NCI-H2196 treated with DMSO at 0.1 percent for 48 hours (cell line): ENCODE measurements around the gene FAM219B.
"Not testable (repeated sequence)": the region's sequence is repeated elsewhere in the genome, so short reads cannot be mapped to it uniquely, and the experiment has no call there.

Source experiments
- DNase-seq: peaks from one replicate; lab custom pipeline; 2025; ENCODE audit not compliant: unreplicated experiment; lab: John Stamatoyannopoulos, UW

Gene FAM219B, protein sequence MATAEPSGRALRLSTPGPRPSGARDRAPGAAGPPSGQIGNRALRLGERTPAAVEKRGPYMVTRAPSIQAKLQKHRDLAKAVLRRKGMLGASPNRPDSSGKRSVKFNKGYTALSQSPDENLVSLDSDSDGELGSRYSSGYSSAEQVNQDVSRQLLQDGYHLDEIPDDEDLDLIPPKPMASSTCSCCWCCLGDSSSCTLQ

DNA sequence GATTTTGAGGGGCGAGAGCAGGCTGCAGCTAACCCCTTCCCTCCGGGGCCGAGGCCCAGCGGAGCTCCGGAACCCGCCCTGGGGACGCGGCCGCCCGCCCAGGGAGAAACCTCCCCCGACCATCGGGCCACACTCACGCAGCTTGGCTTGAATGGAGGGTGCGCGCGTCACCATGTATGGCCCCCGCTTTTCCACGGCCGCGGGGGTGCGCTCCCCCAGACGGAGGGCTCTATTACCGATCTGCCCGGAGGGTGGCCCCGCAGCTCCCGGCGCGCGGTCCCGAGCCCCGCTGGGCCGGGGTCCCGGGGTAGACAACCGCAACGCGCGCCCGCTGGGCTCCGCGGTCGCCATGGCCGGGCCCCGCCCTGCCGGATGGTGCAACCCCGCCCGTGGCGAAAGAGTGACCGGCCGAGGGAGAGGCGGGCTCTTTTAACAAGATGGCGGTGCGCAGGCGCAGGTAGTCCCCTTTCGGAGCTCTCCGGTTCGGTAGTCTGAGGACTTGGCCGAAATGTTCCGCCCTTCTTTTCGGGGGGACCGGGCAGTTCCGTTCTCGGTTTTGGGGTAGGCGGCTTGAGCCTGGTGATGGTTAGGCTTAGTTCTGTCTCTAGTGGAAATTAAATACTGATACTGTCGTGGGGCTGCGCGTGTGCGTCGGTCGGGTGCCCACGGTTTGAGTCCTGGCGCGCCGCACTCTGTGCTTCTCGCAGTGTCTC is at the start of gene FAM219B:
Gene FAM219B, minus strand, starts transcription at position 402 of the 713 bp plus-strand sequence. Its CDS starts 51 bp downstream, at position 351.
- peak; percentile 53 for DNase-seq

DNA sequence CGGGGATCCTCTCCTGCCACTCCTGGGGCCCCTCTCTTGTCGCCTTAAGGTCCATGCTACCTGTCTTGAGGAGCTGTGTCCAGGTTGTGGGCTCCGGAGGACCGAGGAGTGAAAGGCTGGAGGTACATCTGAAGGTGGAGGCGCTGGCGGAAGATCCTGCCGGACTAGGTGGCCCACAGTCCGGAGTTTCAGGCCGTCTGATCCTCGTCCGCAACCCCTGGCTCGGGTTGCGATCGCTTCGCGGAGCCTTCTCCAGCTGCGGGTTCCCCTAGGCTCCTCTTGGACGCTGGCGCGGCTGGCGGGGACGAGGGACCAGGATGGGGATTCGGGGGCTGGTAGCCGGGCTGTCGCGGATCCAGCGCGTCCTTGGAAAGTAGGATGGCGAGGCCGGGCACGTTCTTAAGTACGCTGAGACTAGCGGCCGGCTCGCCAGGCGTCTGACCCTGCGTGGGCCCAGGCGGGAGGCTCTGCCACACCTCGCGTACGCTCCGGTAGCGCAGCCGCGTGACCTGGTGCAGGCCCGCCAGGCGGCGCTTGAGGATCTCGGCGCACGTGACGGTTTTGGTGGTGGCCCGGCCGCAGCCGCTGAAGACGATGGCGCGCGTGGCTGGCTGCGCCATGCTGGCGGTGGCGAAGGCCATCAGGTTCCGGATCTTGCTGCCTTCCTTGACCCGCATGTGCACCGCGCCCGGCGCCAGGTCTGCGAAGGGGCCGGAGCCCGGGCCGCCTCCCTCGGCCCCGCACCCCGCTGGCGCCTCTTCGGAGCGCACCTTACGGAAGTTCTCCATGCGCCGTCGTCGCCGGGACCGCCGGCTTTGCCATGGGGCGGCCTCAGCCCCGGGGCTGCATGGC is 49.4 kb upstream of the FAM219B start:
- DNase-seq: peak; percentile 28

DNA sequence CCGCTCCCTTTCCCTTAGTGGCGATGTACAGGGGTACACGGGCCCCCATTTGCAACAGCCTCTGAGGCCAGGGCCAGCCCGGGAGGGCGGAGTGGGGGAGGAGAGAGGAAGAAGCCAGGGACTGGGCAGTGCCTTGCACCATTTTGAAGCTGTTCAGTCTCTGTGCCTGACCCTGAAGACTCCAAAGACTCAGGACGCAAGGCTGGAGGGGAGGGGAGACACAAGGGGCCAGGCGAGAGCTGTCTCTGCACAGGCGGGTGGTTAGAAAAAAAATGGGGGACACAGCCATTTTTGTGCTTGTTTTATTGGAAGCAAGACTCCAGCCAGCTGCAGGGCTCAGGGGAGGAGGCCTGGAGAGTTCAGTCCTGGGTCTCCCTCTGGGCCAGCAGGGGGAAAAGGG is 48.4 kb upstream of the FAM219B start:
- no peak for DNase-seq

DNA sequence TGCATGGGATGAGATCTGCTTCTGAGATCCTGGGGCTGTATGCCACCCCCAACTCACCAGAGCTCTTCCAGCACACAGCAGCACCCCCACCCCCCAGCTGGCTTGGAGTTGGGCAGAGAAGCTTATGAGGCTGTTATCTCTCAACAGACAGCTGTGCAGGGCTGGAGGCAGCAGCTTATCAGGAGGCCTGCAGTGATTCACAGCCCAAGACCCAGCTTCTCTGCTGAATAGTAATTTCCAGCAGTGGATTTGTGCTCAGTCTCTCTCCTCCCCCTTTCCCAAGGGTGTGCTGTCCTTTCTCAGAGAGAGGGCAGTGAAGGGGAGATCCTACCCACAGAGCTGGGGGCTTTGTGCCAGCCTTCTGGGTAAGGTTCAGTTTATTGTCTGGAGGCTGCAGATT is 47.9 kb upstream of the FAM219B start:
- DNase-seq: no peak

DNA sequence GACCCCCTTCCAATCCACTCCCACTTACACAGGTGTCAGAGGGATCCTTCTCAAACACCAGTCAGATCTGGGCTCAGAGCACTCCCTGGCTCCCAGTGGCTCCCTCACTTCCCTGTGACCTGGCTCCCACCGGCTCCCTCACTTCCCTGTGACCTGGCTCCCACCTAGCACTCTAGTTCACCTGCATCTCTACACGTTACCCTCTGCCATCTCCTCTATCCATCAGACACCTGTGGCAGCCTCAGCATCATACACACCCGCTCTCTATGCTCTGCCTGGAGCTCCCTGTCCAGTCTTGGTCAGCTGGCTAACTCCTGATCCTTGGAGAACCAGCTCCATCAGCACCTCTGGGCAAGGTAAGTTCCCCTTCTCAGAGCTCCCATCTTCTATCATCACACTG is 44.4 kb upstream of the FAM219B start:
- DNase-seq: no peak

DNA sequence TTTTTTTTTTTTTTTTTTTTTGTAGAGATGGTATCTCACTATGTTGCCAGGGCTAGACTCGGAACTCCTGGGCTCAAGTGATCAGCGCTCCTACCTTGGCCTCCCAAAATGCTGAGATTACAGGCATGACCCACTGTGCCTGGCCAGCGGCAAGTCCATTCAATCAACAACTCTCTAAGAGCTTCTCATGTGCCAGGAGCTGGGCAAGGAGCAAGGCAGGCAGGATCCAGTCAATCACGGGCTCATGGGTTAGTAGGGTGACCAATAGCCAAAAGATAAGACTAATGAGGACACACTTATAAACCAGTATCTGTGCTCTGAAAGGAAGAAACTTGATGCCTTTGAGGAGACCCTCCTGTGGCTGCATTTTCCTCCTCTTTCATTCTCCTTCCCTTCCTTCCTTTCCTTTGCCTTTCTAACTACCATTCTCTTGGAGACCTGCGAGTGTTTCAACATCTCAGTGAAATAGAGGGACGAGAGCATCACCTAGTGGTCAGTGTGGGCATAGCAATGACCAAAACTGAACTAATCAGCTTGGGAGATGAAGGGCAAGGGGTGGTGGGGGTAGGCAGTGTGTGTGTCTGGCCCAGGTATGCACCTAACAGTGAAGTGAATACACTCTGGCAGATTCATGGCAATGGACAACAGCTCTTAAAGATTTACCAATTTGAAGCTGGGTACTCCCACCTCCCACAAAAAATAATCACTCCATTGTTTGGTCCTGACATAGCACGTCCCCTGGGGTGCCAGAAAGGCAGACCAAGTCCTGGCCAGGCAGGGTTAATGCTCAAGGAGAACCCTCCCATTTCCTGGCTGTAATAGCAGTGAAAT is 43.6 kb upstream of the FAM219B start:
- DNase-seq: peak; percentile 10

DNA sequence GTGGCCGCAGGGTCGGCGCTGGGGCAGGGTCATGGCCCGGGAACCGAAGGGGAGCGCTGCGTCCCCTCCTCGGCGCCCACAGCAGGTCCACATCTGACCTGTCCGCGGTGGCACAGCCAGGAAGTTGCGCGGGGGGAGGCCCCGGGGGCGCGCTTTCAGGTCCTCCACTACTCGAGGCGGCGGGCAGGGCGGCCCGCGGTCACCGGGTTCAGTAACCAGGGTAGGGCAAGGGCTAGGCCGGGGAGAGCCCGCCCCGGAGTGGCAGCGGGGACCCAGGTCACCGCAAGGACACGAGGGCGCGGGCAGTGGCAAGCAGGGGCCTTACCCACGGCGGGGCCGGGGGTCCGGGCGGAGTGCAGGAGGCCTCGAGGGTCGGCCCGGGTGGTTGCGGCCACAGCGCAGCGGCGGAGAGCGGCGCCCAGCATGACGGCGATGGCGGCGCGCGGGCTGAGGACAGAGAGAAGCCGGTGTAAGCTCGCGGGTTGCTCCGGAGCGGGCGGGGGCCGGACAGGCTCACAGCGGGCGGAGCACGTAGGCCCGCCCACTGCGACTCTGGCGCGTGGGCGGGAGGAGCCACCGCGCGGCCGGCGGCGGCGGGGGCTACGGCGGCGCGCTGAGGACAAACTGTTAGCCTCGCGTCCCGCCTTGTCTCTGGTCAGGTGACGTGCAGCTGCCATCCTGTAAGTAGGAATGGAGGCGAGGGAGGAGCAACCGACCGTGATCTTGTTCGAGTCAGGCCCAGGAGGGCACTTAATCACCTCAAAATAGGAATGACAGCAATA is 31.1 kb upstream of the FAM219B start, which contains the start of gene COX5A:
Gene COX5A, minus strand, starts transcription at position 484 of the 782 bp plus-strand sequence. Its CDS starts 59 bp downstream, at position 425.
- DNase-seq: peak; percentile 71

DNA sequence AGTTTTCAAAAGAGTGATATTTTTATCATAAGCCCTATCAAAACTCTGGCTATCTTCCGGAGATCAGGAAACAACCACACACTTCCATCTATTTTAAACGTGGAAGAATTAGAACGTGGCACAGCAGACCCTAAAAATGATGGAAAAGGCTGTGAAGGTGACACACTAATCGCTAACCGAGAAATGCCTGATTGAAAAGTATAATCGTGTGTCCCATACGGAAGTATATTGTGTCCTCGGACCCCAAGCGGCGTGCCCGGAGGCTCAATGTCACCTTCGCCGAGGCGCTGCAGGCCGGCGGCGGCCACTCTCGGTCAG is 30.6 kb upstream of the FAM219B start:
- no peak for DNase-seq

DNA sequence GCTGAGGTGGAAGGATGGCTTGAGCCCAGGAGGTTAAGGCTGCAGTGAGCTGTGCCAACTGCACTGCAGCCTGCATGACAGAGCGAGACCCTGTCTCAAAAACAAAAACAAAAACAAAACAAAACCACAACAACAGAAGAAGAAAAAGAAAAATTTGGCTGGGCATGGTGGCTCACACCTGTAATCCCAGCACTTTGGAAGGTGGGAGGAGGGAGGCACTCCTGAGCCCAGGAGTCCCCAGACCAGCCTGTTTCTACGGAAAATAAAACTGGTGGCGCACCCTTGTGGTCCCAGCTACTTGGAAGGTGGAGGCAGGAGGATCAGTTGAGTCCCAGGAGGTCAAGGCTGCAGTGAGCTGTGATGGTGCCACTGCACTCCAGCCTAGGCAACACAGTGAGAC is 28.5 kb upstream of the FAM219B start:
- not testable (repeated sequence) for DNase-seq

DNA sequence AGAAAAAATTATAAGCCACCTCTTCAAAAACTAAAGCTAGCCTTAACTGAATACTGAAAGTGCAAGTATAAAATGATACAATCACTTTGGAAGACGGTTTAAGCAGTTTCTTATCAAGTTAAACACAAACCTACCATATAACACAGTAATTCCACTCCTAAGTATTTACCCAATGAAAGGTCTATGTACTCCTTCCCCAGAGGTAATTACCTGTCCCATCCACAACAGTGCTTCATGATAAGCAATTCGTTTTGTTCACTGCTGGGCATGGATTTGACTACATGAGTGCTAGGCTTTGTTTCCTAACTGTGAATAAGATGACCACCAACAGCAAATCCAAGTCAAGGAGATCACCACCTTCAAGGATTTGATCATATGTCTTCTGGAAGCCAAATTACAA is 26.9 kb upstream of the FAM219B start:
- DNase-seq: no peak

DNA sequence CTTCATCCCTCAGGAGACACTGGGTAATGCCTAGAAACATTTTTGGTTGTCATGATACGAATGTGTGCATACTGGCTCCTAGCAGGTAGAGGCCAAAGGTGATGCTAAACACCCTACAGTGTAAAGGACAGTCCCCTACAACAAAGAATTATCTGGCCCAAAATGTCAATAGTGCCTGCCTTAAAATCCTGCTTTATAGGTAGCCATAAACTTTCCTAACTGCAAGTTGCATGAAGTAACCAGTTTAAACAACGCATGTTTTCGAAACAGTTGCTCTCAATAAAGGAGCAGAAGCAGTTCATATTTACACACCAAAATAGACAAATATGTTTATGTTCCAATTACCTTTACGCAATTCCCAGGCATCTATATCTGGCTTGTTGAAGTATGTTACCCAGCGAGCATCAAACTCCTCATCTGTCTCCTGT is 22.1 kb upstream of the FAM219B start:
- no peak for DNase-seq

DNA sequence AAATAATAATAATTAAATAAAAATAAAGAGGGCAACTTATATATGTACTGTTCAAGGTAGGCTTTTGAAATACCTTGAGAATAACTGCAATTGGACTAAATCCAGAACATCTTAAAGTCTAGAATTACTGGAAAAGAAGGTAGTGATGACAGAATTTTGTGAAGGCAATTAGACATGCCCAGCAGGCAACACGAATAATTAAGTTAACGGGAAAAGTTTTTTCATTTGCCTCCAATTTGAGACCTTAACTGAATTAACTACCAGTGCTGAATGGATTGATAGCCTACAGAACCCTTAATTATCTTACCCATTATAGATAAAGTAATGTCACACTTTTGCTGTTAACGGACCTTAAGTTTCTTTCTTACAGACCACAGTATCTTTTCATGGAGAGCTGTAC is 17.9 kb upstream of the FAM219B start:
- no peak for DNase-seq

DNA sequence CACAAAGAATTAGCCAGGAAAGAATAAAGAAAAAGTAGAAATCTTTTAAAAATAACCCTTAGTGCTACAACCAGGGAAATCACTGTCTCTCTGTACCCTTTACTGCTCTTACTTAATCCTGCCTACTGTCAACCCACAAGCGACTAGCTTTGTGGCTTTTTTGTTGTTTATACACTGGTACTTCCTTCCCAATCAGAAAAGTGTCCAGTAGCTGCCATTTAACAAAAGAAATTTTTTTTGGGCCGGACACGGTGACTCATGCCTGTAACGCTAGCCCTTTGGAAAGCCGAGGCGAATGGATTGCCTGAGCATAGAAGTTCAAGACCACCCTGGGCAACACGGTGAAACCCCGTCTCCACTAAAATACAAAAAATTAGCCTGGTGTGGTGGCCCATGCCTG is 13.8 kb upstream of the FAM219B start:
- DNase-seq: no peak

DNA sequence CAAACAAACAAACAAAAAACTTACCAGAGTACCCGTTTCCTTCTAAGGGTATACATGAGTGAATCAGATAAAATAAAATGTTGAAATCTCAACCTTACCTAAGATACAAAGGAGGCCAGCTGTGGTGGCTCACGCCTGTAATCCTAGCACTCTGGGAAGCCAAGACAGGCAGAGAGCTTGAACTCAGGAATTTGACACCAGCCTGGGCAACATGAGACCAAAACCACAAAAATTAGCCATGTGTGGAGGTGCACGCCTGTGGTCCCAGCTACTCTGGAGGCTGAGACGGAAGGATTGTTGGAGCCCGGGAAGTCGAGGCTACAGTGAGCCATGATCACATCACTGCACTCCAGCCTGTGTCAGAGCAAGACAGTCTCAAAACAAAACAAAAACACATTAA is 11.0 kb upstream of the FAM219B start:
- no peak for DNase-seq

DNA sequence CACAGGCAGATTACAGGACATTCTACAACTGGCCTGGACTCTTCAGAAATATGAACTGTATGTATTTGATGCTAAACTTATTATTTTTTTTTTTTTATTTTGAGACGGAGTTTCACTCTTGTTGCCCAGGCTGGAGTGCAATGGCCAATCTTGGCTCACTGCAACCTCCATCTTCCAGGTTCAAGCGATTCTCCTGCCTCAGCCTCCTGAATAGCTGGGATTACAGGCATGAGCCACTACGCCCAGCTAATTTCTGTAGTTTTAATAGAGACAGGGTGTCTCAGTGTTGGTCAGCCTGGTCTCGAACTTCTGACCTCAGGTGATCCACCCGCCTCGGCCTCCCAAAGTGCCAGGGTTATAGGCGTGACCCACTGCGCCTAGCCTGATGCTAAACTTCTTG is 7.1 kb upstream of the FAM219B start:
- not testable (repeated sequence) for DNase-seq

DNA sequence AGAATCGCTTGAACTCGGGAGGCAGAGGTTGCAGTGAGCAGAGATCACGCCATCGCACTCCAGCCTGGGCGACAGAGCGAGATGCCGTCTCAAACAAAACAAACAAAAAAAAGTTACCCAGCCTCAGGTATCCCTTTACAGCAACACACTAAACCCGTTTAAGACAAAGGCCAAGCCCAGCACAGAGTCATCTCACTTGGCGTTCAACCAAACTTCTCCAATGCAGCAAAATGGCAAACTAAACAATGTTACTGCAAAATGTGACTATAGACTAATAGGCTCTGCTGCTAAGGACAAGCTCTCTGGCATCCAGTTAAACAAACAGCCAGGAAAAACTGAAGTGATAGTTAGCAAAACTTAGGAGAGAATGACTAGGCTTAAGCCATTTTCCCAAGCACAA is 6.4 kb upstream of the FAM219B start:
- DNase-seq: peak; percentile 7

DNA sequence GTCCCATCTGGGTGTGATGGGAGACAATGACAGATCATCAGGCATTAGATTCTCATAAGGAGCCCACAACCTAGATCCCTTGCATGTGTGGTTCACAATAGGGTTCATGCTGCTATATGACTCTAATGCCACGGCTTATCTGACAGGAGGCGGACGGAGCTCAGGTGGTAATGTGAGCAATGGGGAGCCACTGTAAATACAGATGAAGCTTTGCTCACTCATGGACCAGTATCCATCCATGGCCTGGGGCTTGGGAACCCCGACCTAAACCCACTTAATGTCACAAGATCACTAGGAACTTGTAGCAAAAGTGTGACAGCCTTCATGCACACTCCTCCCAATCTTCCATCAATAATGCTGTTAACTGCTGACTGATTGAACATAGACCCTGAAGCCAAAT is 2.0 kb upstream of the FAM219B start:
- DNase-seq: no peak

DNA sequence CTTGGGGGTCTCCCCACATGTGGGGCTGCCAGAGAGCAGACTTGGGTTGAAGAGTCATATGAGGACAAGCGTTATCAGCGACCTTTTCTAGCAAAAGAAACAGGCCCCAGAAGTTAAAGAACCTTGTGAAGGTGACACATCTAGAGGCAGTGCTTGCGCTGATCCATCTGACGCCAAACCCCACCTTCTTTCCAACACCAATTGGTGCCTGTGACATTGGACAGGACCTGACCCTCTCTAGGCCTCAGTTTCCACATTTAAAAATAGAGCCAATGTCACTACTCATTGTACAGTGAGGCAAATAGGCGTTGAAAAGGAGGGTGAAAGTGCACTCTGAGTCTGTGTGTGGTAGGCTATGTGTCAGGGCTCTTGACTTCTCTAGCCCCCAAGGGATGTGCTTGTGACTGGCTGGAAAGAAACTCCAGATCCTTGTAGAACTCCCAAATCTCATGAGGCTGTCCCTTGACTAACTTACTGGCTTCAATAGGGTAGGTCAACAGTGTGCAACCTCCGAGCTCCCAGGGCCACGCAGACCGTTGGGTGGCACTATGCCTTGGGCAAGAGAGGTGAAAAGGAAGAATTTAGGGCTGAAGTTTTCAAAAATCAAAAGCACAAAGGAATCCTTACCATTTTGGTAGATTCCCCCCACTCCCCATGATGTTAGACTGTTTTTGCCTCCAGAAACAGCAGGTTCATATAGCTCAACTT is 666 bp upstream of the FAM219B start:
- no peak for DNase-seq

DNA sequence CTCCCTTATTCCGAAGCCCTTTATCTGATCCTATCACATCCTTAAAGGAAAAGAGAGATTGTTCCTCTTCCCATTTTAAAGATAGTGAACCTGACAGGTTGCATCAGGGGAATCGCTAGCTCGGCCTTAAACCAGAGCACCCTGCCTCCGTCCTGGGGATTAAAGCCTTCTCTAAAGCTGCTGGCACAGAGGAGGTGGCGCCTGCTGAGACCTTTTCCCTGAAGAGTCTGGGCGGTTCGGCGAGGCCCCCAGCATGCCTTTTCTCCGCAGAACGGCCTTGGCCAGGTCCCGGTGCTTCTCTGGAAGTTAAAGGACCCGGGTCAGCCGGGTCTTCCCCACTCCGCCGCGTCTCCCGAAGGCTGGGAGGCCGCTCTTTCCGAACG is 593 bp downstream of the FAM219B start:
- no peak for DNase-seq
